ENCODE data around the gene PRPF4. TPM values are rescaled to one million over a fixed set of nuclear protein-coding genes. Genes with fewer than 3 reads are reported as not detected.

The PRPF4 gene
- total RNA-seq, 4 donors from 2014 or later = 17.7 to 25.8 (median 21.7) TPM

- H3K4me1 ChIP-seq = no peaks in the 10 kb centered on the region
- H3K27me3 ChIP-seq = no peaks in the 10 kb centered on the region
- no peaks in the 10 kb centered on the region for H3K9me3 ChIP-seq
- 68 to 69% methylated on average over 9 of the region's 9 CpGs for whole genome bisulfite sequencing, 2 donors
- intact Hi-C loops (cut with DNase I) = no loop called here
- no peak overlapping the region for H3K27ac ChIP-seq
- DNase-seq = no peak
- TF ChIP-seq POLR2A (IDR thresholded peaks at IDR 0.05) = no peak
- peaks cover 12 to 18% of the 10 kb centered on the region in 2 donors for H3K36me3 ChIP-seq
- no peak overlapping the region for H3K4me3 ChIP-seq (replicated peaks in 1 of 3)
These were observed 21.5 kb downstream of the PRPF4 start for GRCh38 chr9:113296796-113297558.

GRCh38 chr9:113298311-113298710 is 22.9 kb downstream of the PRPF4 start:
- peaks cover 2 to 6% of the 10 kb centered on the region in 2 donors for H3K36me3 ChIP-seq
- intact Hi-C loops (cut with DNase I) = no loop called here
- H3K4me1 ChIP-seq = no peaks in the 10 kb centered on the region
- H3K27me3 ChIP-seq = no peaks in the 10 kb centered on the region
- DNase-seq = no peak
- H3K27ac ChIP-seq = no peak overlapping the region
- 94 to 95% methylated on average over 4 to 8 of the region's 8 CpGs for WGBS, 2 donors
- no peak for TF ChIP-seq POLR2A (IDR thresholded peaks at IDR 0.05)
- no peak for TF ChIP-seq CTCF (IDR thresholded peaks at IDR 0.05)
- no peak overlapping the region for H3K4me3 ChIP-seq (replicated peaks in 1 of 3)
- no peaks in the 10 kb centered on the region for H3K9me3 ChIP-seq

- no peak for DNase-seq
- no peaks in the 10 kb centered on the region for H3K36me3 ChIP-seq
- no peak overlapping the region for H3K27ac ChIP-seq
- H3K27me3 ChIP-seq = no peaks in the 10 kb centered on the region
- H3K9me3 ChIP-seq = no peaks in the 10 kb centered on the region
- intact Hi-C loops (cut with DNase I) = no loop called here
- 86 to 88% methylated on average over 12 to 13 of the region's 15 CpGs for WGBS, 2 donors
- H3K4me3 ChIP-seq (replicated peaks in 1 of 3) = no peak overlapping the region
- no peaks in the 10 kb centered on the region for H3K4me1 ChIP-seq
- TF ChIP-seq CTCF (IDR thresholded peaks at IDR 0.05) (no peak), POLR2A (IDR thresholded peaks at IDR 0.05) (no peak)
These were observed 23.7 kb downstream of the PRPF4 start for GRCh38 chr9:113298924-113299770.

- Histone ChIP-seq H3K9me3 (no peaks in the 10 kb centered on the region), H3K27ac (no peak overlapping the region), H3K36me3 (no peaks in the 10 kb centered on the region), H3K4me3 (replicated peaks in 1 of 3) (no peak overlapping the region), H3K4me1 (no peaks in the 10 kb centered on the region), H3K27me3 (no peaks in the 10 kb centered on the region)
- intact Hi-C loops (cut with DNase I) = loop anchor here (10.0 kb wide), 1 partner anchor 355 kb away; no protein-coding TSS in a partner anchor
- DNase-seq = no peak
- WGBS, 2 donors = 43 to 57% methylated on average over 8 of the region's 8 CpGs
- TF ChIP-seq POLR2A (IDR thresholded peaks at IDR 0.05) (no peak), CTCF (IDR thresholded peaks at IDR 0.05) (no peak)
These were observed 24.4 kb downstream of the PRPF4 start for GRCh38 chr9:113299800-113300292.

- Histone ChIP-seq H3K27ac (no peak overlapping the region), H3K27me3 (no peaks in the 10 kb centered on the region), H3K9me3 (no peaks in the 10 kb centered on the region), H3K36me3 (no peaks in the 10 kb centered on the region), H3K4me1 (no peaks in the 10 kb centered on the region), H3K4me3 (replicated peaks in 1 of 3) (no peak overlapping the region)
- 85 to 93% methylated on average over 8 of the region's 8 CpGs for WGBS, 2 donors
- intact Hi-C loops (cut with DNase I) = loop anchor here (10.0 kb wide), 1 partner anchor 353 kb away; no protein-coding TSS in a partner anchor
- TF ChIP-seq CTCF (IDR thresholded peaks at IDR 0.05) (no peak), POLR2A (IDR thresholded peaks at IDR 0.05) (no peak)
- DNase-seq = no peak
These were observed 26.1 kb downstream of the PRPF4 start for GRCh38 chr9:113301548-113301947.

Measured in thyroid gland (tissue), 4 donors.